SJCRH30 (cell line): ENCODE results near the gene ATP5F1E. TPM values are rescaled to one million over a fixed set of nuclear protein-coding genes. Genes with fewer than 3 reads are reported as not detected.

ENCODE experiments used
- DNase-seq, 2 experiments: peaks; one replicate each; pipeline ENCODE4 v3.0.0-alpha.2; 2015 to 2020
- H3K27ac ChIP-seq: fragments of 250-450 bp; sonication (Bioruptor Pico); 2 replicates; pipeline ENCODE4 v1.5.1; 2020; ENCODE audit warnings: mild to moderate bottlenecking, moderate library complexity
- H3K27me3 ChIP-seq: fragments of 250-450 bp; sonication (Bioruptor Pico); 2 replicates; pipeline ENCODE4 v1.5.1; 2020; ENCODE audit warnings: mild to moderate bottlenecking, moderate library complexity
- H3K36me3 ChIP-seq: fragments of 250-450 bp; sonication (Bioruptor Pico); 2 replicates; pipeline ENCODE4 v1.5.1; 2020; ENCODE audit warnings: mild to moderate bottlenecking, moderate library complexity
- H3K4me1 ChIP-seq: fragments of 250-450 bp; sonication (Bioruptor Pico); 2 replicates; pipeline ENCODE4 v1.5.1; 2020; ENCODE audit warnings: mild to moderate bottlenecking, moderate library complexity
- H3K4me3 ChIP-seq: fragments of 250-450 bp; sonication (Bioruptor Pico); 2 replicates; pipeline ENCODE4 v1.5.1; 2020; ENCODE audit warnings: mild to moderate bottlenecking, moderate library complexity
- H3K9me3 ChIP-seq: fragments of 250-450 bp; sonication (Bioruptor Pico); replicated peaks from 2 replicates; pipeline ENCODE4 v1.5.1; 2020; ENCODE audit warnings: mild to moderate bottlenecking, moderate library complexity
- total RNA-seq: library from RNA; depleted of rRNA; stranded (reverse); fragments of >200 nt; shearing (Covaris generic); gene quantifications from 2 replicates; pipeline ENCODE4 v1.2.3, GENCODE V29; 2014

ATP5F1E gene
- total RNA-seq, 1 experiment from 2014 or later = 133 TPM

GRCh38 chr20:59010321-59010994, 21.7 kb downstream of the ATP5F1E start:
- no peaks in the 10 kb centered on the region for H3K36me3 ChIP-seq
- H3K27me3 ChIP-seq = no peaks in the 10 kb centered on the region
- peak overlapping the region; percentile 69 for H3K27ac ChIP-seq
- no peaks in the 10 kb centered on the region for H3K9me3 ChIP-seq
- no peak overlapping the region for H3K4me3 ChIP-seq
- DNase-seq = peak in 1 of 2 experiments; percentile 56
- peaks cover 21% of the 10 kb centered on the region for H3K4me1 ChIP-seq

GRCh38 chr20:59008715-59009336, 23.3 kb downstream of the ATP5F1E start:
- Histone ChIP-seq H3K4me1 (peaks cover 30% of the 10 kb centered on the region), H3K27ac (no peak overlapping the region), H3K4me3 (no peak overlapping the region), H3K27me3 (no peaks in the 10 kb centered on the region), H3K9me3 (no peaks in the 10 kb centered on the region), H3K36me3 (no peaks in the 10 kb centered on the region)
- no peak for DNase-seq

- H3K27me3 ChIP-seq = no peaks in the 10 kb centered on the region
- H3K27ac ChIP-seq = no peak overlapping the region
- peaks cover 30% of the 10 kb centered on the region for H3K4me1 ChIP-seq
- no peaks in the 10 kb centered on the region for H3K9me3 ChIP-seq
- H3K36me3 ChIP-seq = no peaks in the 10 kb centered on the region
- H3K4me3 ChIP-seq = no peak overlapping the region
- DNase-seq = no peak
Measured at GRCh38 chr20:59007665-59008511, 24.2 kb downstream of the ATP5F1E start.

GRCh38 chr20:59006864-59007664, 25.1 kb downstream of the ATP5F1E start, which contains the start of gene CTSZ:
CTSZ (minus strand) TSS chr20:59007254; CDS start chr20:59007128, 126 bp downstream.
- DNase-seq = no peak
- Histone ChIP-seq H3K27ac (no peak within 1 kb of the TSS), H3K9me3 (no peaks in the 10 kb centered on the region), H3K4me1 (peaks cover 30% of the 10 kb centered on the region), H3K4me3 (no peak within 1 kb of the TSS), H3K36me3 (no peaks in the 10 kb centered on the region), H3K27me3 (no peaks in the 10 kb centered on the region)

GRCh38 chr20:59006167-59006863, 25.8 kb downstream of the ATP5F1E start:
- Histone ChIP-seq H3K4me3 (no peak overlapping the region), H3K9me3 (no peaks in the 10 kb centered on the region), H3K27me3 (no peaks in the 10 kb centered on the region), H3K27ac (no peak overlapping the region), H3K4me1 (peaks cover 25% of the 10 kb centered on the region), H3K36me3 (no peaks in the 10 kb centered on the region)
- no peak for DNase-seq

GRCh38 chr20:59005523-59006166, 26.5 kb downstream of the ATP5F1E start:
- Histone ChIP-seq H3K27ac (no peak overlapping the region), H3K4me3 (no peak overlapping the region), H3K4me1 (peaks cover 18% of the 10 kb centered on the region), H3K9me3 (no peaks in the 10 kb centered on the region), H3K36me3 (no peaks in the 10 kb centered on the region), H3K27me3 (no peaks in the 10 kb centered on the region)
- no peak for DNase-seq

- DNase-seq = peak; percentile 62 to 68
- Histone ChIP-seq H3K27me3 (no peaks in the 10 kb centered on the region), H3K4me3 (no peak overlapping the region), H3K9me3 (no peaks in the 10 kb centered on the region), H3K36me3 (no peaks in the 10 kb centered on the region), H3K27ac (no peak overlapping the region), H3K4me1 (peaks cover 12% of the 10 kb centered on the region)
Measured at GRCh38 chr20:59004763-59005522, 27.2 kb downstream of the ATP5F1E start.

- no peak for DNase-seq
- Histone ChIP-seq H3K9me3 (no peaks in the 10 kb centered on the region), H3K36me3 (no peaks in the 10 kb centered on the region)
Measured at GRCh38 chr20:59004493-59004762, 27.7 kb downstream of the ATP5F1E start.

GRCh38 chr20:59003836-59004492, 28.2 kb downstream of the ATP5F1E start:
- no peak overlapping the region for H3K4me3 ChIP-seq
- no peaks in the 10 kb centered on the region for H3K27me3 ChIP-seq
- DNase-seq = no peak
- no peaks in the 10 kb centered on the region for H3K9me3 ChIP-seq
- no peaks in the 10 kb centered on the region for H3K36me3 ChIP-seq
- no peak overlapping the region for H3K27ac ChIP-seq
- H3K4me1 ChIP-seq = peaks cover 12% of the 10 kb centered on the region

More at GRCh38 chr20:59004493-59004762, 27.7 kb downstream of the ATP5F1E start:
- Histone ChIP-seq H3K27ac (no peak overlapping the region), H3K27me3 (no peaks in the 10 kb centered on the region), H3K4me3 (no peak overlapping the region), H3K4me1 (peaks cover 12% of the 10 kb centered on the region)

- no peak for DNase-seq
- Histone ChIP-seq H3K27me3 (no peaks in the 10 kb centered on the region), H3K4me1 (peaks cover 12% of the 10 kb centered on the region), H3K36me3 (no peaks in the 10 kb centered on the region), H3K27ac (no peak overlapping the region), H3K9me3 (no peaks in the 10 kb centered on the region), H3K4me3 (no peak overlapping the region)
Measured at GRCh38 chr20:59002874-59003399, 29.2 kb downstream of the ATP5F1E start.

GRCh38 chr20:59002388-59002787, 29.7 kb downstream of the ATP5F1E start:
- no peaks in the 10 kb centered on the region for H3K9me3 ChIP-seq
- no peak overlapping the region for H3K4me3 ChIP-seq
- no peaks in the 10 kb centered on the region for H3K27me3 ChIP-seq
- no peak for DNase-seq
- H3K36me3 ChIP-seq = peaks cover 3% of the 10 kb centered on the region
- peaks cover 12% of the 10 kb centered on the region for H3K4me1 ChIP-seq
- H3K27ac ChIP-seq = no peak overlapping the region

GRCh38 chr20:59001449-59002171, 30.5 kb downstream of the ATP5F1E start:
- Histone ChIP-seq H3K4me1 (peaks cover 12% of the 10 kb centered on the region), H3K9me3 (no peaks in the 10 kb centered on the region), H3K27me3 (no peaks in the 10 kb centered on the region), H3K4me3 (no peak overlapping the region), H3K36me3 (peaks cover 9% of the 10 kb centered on the region), H3K27ac (no peak overlapping the region)
- no peak for DNase-seq
